Spleen (tissue), 7 donors: Measurements from ENCODE around the gene WRAP73.

ENCODE experiments used
- CTCF ChIP-seq, 11 experiments: fragments of 200-600 bp in 7 of 11; fragments of 450-650 bp in 4 of 11; sonication (generic) in 4 of 11; IDR thresholded peaks in 8 of 11; conservative IDR thresholded peaks in 3 of 11; 1 replicate in 7 of 11; 2 replicates in 4 of 11; pipeline versions ENCODE4 v1.4.0 to v1.8.0; 2016 to 2021; ENCODE audit warnings: antibody characterized with exemption in 11 of 11, inconsistent platforms in 4 of 11, mild to moderate bottlenecking in 1 of 11
- POLR2A ChIP-seq, 3 donors: fragments of 450-650 bp; IDR thresholded peaks; one replicate each; pipeline ENCODE4 v1.5.1; 2017; ENCODE audit warnings: antibody characterized with exemption in 3 of 3, mild to moderate bottlenecking in 1 of 3
- POLR2AphosphoS5 ChIP-seq, 3 donors: sonication (generic); formaldehyde crosslinking; IDR thresholded peaks; one replicate each; pipeline ENCODE4 v1.5.1; 2017; ENCODE audit warnings: antibody characterized with exemption in 3 of 3
- donor health status: DM: no; HTN: no; CAD: no; lungs with moderate emphysema.
- donor health status: DM: no; HTN: no; CAD: no.
- donor health status: DM: no; HTN: no; CAD: no.

GRCh38 chr1:3607703-3608065 is 42.2 kb downstream of the WRAP73 start:
- no peak for TF ChIP-seq POLR2A (IDR thresholded peaks at IDR 0.05)
- TF ChIP-seq CTCF (IDR thresholded peaks at IDR 0.05 in 8 of 11, conservative IDR thresholded peaks at IDR 0.05 in 3 of 11) = no peak
- TF ChIP-seq POLR2AphosphoS5 (IDR thresholded peaks at IDR 0.05) = no peak
